HL-60 (cell line): ENCODE results near the gene MYO9B.

ENCODE experiments used
- DNase-seq, 2 experiments: peaks; one replicate each; pipeline ENCODE4 v3.0.0-alpha.2; 2010 to 2020; ENCODE audit warnings: low read depth in 1 of 2, low spot score in 1 of 2
- H3K27ac ChIP-seq: fragments of 250-450 bp; sonication (Bioruptor Pico); replicated peaks from 2 replicates; pipeline ENCODE4 v1.5.1; 2020; ENCODE audit warnings: mild to moderate bottlenecking, moderate library complexity
- H3K27me3 ChIP-seq: fragments of 250-450 bp; sonication (Bioruptor Pico); 2 replicates; pipeline ENCODE4 v1.5.1; 2021; ENCODE audit warnings: mild to moderate bottlenecking, moderate library complexity; ENCODE audit not compliant: insufficient read depth, poor library complexity, severe bottlenecking
- H3K4me3 ChIP-seq: replicated peaks from 2 replicates; pipeline ENCODE4 v1.5.1; 2011; ENCODE audit warnings: mild to moderate bottlenecking, control low read depth, low read length; ENCODE audit not compliant: insufficient read depth
- CTCF ChIP-seq: IDR thresholded peaks from one replicate; pipeline ENCODE4 v1.5.1; 2011; ENCODE audit warnings: low read length, control low read depth, inconsistent platforms; ENCODE audit not compliant: insufficient read depth
- GABPA ChIP-seq: IDR thresholded peaks from 2 replicates; pipeline ENCODE4 v1.6.1; 2012; ENCODE audit warnings: low read depth
- POLR2AphosphoS5 ChIP-seq: IDR thresholded peaks from 2 replicates; pipeline ENCODE4 v1.6.1; 2012; ENCODE audit warnings: low read depth
- REST ChIP-seq: IDR thresholded peaks from 2 replicates; pipeline ENCODE4 v1.6.1; 2012; ENCODE audit warnings: low read depth; ENCODE audit not compliant: insufficient replicate concordance
- SPI1 ChIP-seq: IDR thresholded peaks from 2 replicates; pipeline ENCODE4 v1.6.1; 2012; ENCODE audit warnings: low read depth, mild to moderate bottlenecking, borderline replicate concordance

The MYO9B gene

GRCh38 chr19:17156296-17156946 is 80.8 kb downstream of the MYO9B start:
- H3K27ac ChIP-seq: peak overlapping the region; percentile 54
- no peaks in the 10 kb centered on the region for H3K27me3 ChIP-seq
- TF ChIP-seq CTCF (no peak), GABPA (no peak)
- no peak for DNase-seq
- H3K4me3 ChIP-seq: no peak overlapping the region

- TF ChIP-seq POLR2AphosphoS5 (no peak), SPI1 (peak; percentile 67; the same call in 1 of the 2 replicates), REST (no peak), CTCF (no peak), GABPA (no peak)
- H3K27me3 ChIP-seq: no peaks in the 10 kb centered on the region
- peak in 1 of 2 experiments; percentile 85 for DNase-seq
- H3K4me3 ChIP-seq: no peak overlapping the region
- peak overlapping the region; percentile 54 for H3K27ac ChIP-seq
These were observed 81.3 kb downstream of the MYO9B start for GRCh38 chr19:17156947-17157302.

GRCh38 chr19:17158584-17158983 is 83.0 kb downstream of the MYO9B start:
- TF ChIP-seq CTCF: no peak
- TF ChIP-seq GABPA: no peak
- no peak for TF ChIP-seq POLR2AphosphoS5
- TF ChIP-seq SPI1: no peak
- TF ChIP-seq REST: no peak
- H3K4me3 ChIP-seq: no peak overlapping the region
- H3K27ac ChIP-seq: no peak overlapping the region
- no peak for DNase-seq
- no peaks in the 10 kb centered on the region for H3K27me3 ChIP-seq
